Pancreas (tissue), 10 donors: ENCODE results near the gene RAB12. TPM values are rescaled to one million over a fixed set of nuclear protein-coding genes. Genes with fewer than 3 reads are reported as not detected.
"Not testable (repeated sequence)": the region's sequence is repeated elsewhere in the genome, so short reads cannot be mapped to it uniquely, and the experiment has no call there.

ENCODE experiments used
- ATAC-seq, 4 donors: fragments of 200-7000 bp; cut with Tn5 transposase; one replicate each; pipeline versions ENCODE4 v1.8.0 to v1.9.1; 2020; ENCODE audit warnings: mild to moderate bottlenecking in 4 of 4, moderate library complexity in 4 of 4
- DNase-seq, 6 donors: peaks; one replicate each; pipeline ENCODE4 v3.0.0-alpha.2; 2020
- FAIRE-seq: peaks from 2 replicates; lab custom pipeline; 2012; peaks lifted over from hg19 to GRCh38; lab: Jason Lieb, UNC
- H3K27ac ChIP-seq, 4 donors: fragments of 200-600 bp; sonication (generic); 1 replicate in 3 of 4; 2 replicates in 1 of 4; pipeline versions ENCODE4 v1.5.0 to v1.8.0; 2020
- H3K27me3 ChIP-seq, 4 donors: fragments of 200-600 bp; one replicate each; pipeline ENCODE4 v1.8.0; 2021
- H3K36me3 ChIP-seq, 3 donors: fragments of 200-600 bp; sonication (generic) in 1 of 3; one replicate each; pipeline versions ENCODE4 v1.5.0 to v1.8.0; 2020 to 2021
- H3K4me1 ChIP-seq, 3 donors: fragments of 200-600 bp; one replicate each; pipeline ENCODE4 v1.8.0; 2021
- H3K4me3 ChIP-seq, 4 donors: fragments of 200-600 bp; sonication (generic) in 2 of 4; one replicate each; pipeline versions ENCODE4 v1.5.0 to v1.8.0; 2020 to 2021
- H3K9me3 ChIP-seq, 4 donors: fragments of 200-600 bp; one replicate each; pipeline ENCODE4 v1.8.0; 2021
- CTCF ChIP-seq, 4 donors: fragments of 200-600 bp; sonication (generic) in 3 of 4; IDR thresholded peaks; one replicate each; pipeline versions ENCODE4 v1.5.0 to v1.8.0; 2021; ENCODE audit warnings: antibody characterized with exemption in 4 of 4
- WGBS, 2 donors: extraction: QIAGEN DNeasy Blood & Tissue Kit; methylation state at CpG; one replicate each; pipeline ENCODE4 v1.1.7; 2013; 5-methylcytosine and 5-hydroxymethylcytosine counted together
- intact Hi-C, 3 donors: fragments of 100-400 bp; cut with DNase I; formaldehyde crosslinking; loops; one replicate each; pipeline versions ENCODE4 v1.11.1 to v1.14.2; 2022
- polyA plus RNA-seq, 2 donors: library from polyadenylated mRNA; stranded (reverse); fragments of 200-250 nt; gene quantifications; one replicate each; pipeline ENCODE4 v1.2.3, GENCODE V29; 2013
- total RNA-seq, 6 donors: library from RNA; stranded (reverse); fragmentation: NEBNext Ultra II Directional in 4 of 6; extraction: Animal tissue kit (Norgen Biotek cat#: 25700) in 4 of 6; gene quantifications; one replicate each; pipeline versions ENCODE4 v1.2.1 to v1.2.4, GENCODE V29; 2021 to 2023
- donor health status: healthy with polysubstance abuse.
- donor health status: DM: no; HTN: no; CAD: no; lungs with moderate emphysema.
- donor health status: DM: no; HTN: no; CAD: no.
- donor health status: control.
- donor health status: control.
- donor health status: Bipolar disorder and iron deficiency.
- donor health status: DM: yes; HTN: yes; CAD: no.
- donor health status: DM: no; HTN: no; CAD: no.
- donor health status: DM: no; HTN: no; CAD: no.
- donor health status: DM: yes; HTN: yes; CAD: no.

Gene RAB12
- total and polyA plus RNA-seq, 8 donors = 7.1 to 23.2 (median 11.9) TPM

GRCh38 chr18:8634508-8634907 is 25.3 kb downstream of the RAB12 start:
- H3K9me3 ChIP-seq = no peaks in the 10 kb centered on the region
- intact Hi-C loops = no loop called here
- no peaks in the 10 kb centered on the region for H3K4me1 ChIP-seq
- DNase-seq (no peak), ATAC-seq (no peak), FAIRE-seq (no peak)
- no peak overlapping the region for H3K27ac ChIP-seq
- 93 to 94% methylated on average over 6 of the region's 6 CpGs for WGBS, 2 donors
- no peak overlapping the region for H3K4me3 ChIP-seq
- H3K27me3 ChIP-seq = no peaks in the 10 kb centered on the region
- TF ChIP-seq CTCF (IDR thresholded peaks at IDR 0.05) = no peak
- H3K36me3 ChIP-seq = peaks cover 0 to 28% (median under 1%) of the 10 kb centered on the region in 3 donors

GRCh38 chr18:8635087-8635486 is 25.9 kb downstream of the RAB12 start:
- peaks cover 0 to 31% (median 5%) of the 10 kb centered on the region in 3 donors for H3K36me3 ChIP-seq
- H3K4me3 ChIP-seq = no peak overlapping the region
- intact Hi-C loops = no loop called here
- TF ChIP-seq CTCF (IDR thresholded peaks at IDR 0.05) = no peak
- 92 to 97% methylated on average over 3 of the region's 3 CpGs for WGBS, 2 donors
- DNase-seq (no peak), FAIRE-seq (no peak), ATAC-seq (no peak)
- H3K9me3 ChIP-seq = no peaks in the 10 kb centered on the region
- no peaks in the 10 kb centered on the region for H3K4me1 ChIP-seq
- H3K27ac ChIP-seq = no peak overlapping the region
- H3K27me3 ChIP-seq = no peaks in the 10 kb centered on the region

GRCh38 chr18:8639762-8640161 is 30.5 kb downstream of the RAB12 start:
- no peak for FAIRE-seq
- no peak for ATAC-seq
- no peak for TF ChIP-seq CTCF (IDR thresholded peaks at IDR 0.05)
- intact Hi-C loops = no loop called here
- no peak for DNase-seq
- Histone ChIP-seq H3K4me3 (no peak overlapping the region), H3K9me3 (no peaks in the 10 kb centered on the region), H3K4me1 (no peaks in the 10 kb centered on the region), H3K27ac (no peak overlapping the region), H3K27me3 (no peaks in the 10 kb centered on the region), H3K36me3 (peaks cover 0 to 19% (median 5%) of the 10 kb centered on the region in 3 donors)
- WGBS, 2 donors = 93 to 96% methylated on average over 11 of the region's 11 CpGs

- FAIRE-seq (no peak), ATAC-seq (no peak), DNase-seq (no peak)
- Histone ChIP-seq H3K36me3 (peaks cover 0 to 5% (median 4%) of the 10 kb centered on the region in 3 donors), H3K9me3 (no peaks in the 10 kb centered on the region), H3K27me3 (no peaks in the 10 kb centered on the region), H3K4me1 (no peaks in the 10 kb centered on the region), H3K4me3 (no peak overlapping the region), H3K27ac (no peak overlapping the region)
- WGBS, 2 donors = 47 to 51% methylated on average over 3 of the region's 3 CpGs
- intact Hi-C loops = no loop called here
- no peak for TF ChIP-seq CTCF (IDR thresholded peaks at IDR 0.05)
These were observed 34.2 kb downstream of the RAB12 start for GRCh38 chr18:8643326-8643878.

GRCh38 chr18:8647359-8647758 is 38.1 kb downstream of the RAB12 start:
- H3K27me3 ChIP-seq, H3K9me3 ChIP-seq, ATAC-seq, H3K36me3 ChIP-seq, H3K4me1 ChIP-seq, DNase-seq, H3K27ac ChIP-seq, H3K4me3 ChIP-seq, FAIRE-seq, intact Hi-C loops: not testable (repeated sequence)
- 73 to 89% methylated on average over 3 of the region's 3 CpGs for WGBS, 2 donors

- H3K4me3 ChIP-seq, H3K36me3 ChIP-seq, FAIRE-seq, H3K4me1 ChIP-seq, H3K9me3 ChIP-seq, DNase-seq, H3K27me3 ChIP-seq, H3K27ac ChIP-seq, ATAC-seq: not testable (repeated sequence)
- 71 to 75% methylated on average over 7 of the region's 7 CpGs for WGBS, 2 donors
- intact Hi-C loops = loop anchor here in 1 of 3 donors (10.0 kb wide), 1 partner anchor 333 kb away; no protein-coding TSS in a partner anchor
These were observed 42.4 kb downstream of the RAB12 start for GRCh38 chr18:8651478-8652261.
